ENCODE data around the gene THBS2.

- TF ChIP-seq EP300 (IDR thresholded peaks at IDR 0.05) (no peak), CTCF (IDR thresholded peaks at IDR 0.05) (no peak)
Measured at GRCh38 chr6:169247419-169247818, 6.2 kb downstream of the THBS2 start.

Data from ovary (tissue), 3 donors.